Stimulated activated CD4-positive, alpha-beta T cell treated with anti-CD3 and anti-CD28 coated beads, Interleukin-15, amount 100 ng/mL, for 48 hours (primary cell): Measurements from ENCODE around the gene TMEM51.

Experiments
- DNase-seq, 2 donors: peaks; one replicate each; pipeline ENCODE4 v3.0.0-alpha.2; 2020; ENCODE audit warnings: low read depth in 2 of 2

The TMEM51 gene

GRCh38 chr1:15176898-15177665 lies 23.5 kb downstream of the TMEM51 start:
- no peak for DNase-seq

GRCh38 chr1:15177710-15178166 lies 24.2 kb downstream of the TMEM51 start:
- DNase-seq = no peak

- DNase-seq = no peak
Measured at GRCh38 chr1:15178571-15179484, 25.3 kb downstream of the TMEM51 start.

- DNase-seq = no peak
Measured at GRCh38 chr1:15179485-15179883, 25.9 kb downstream of the TMEM51 start.

GRCh38 chr1:15180189-15180588 lies 26.6 kb downstream of the TMEM51 start:
- no peak for DNase-seq

GRCh38 chr1:15180945-15181523 lies 27.5 kb downstream of the TMEM51 start:
- no peak for DNase-seq

- no peak for DNase-seq
Measured at GRCh38 chr1:15181564-15181963, 28.0 kb downstream of the TMEM51 start.

- no peak for DNase-seq
Measured at GRCh38 chr1:15184436-15185241, 31.1 kb downstream of the TMEM51 start.

- no peak for DNase-seq
Measured at GRCh38 chr1:15185617-15186016, 32.1 kb downstream of the TMEM51 start.

- DNase-seq = no peak
Measured at GRCh38 chr1:15186073-15186845, 32.7 kb downstream of the TMEM51 start.

- no peak for DNase-seq
Measured at GRCh38 chr1:15186846-15187151, 33.3 kb downstream of the TMEM51 start.

- no peak for DNase-seq
Measured at GRCh38 chr1:15187175-15188129, 33.9 kb downstream of the TMEM51 start.

- DNase-seq = no peak
Measured at GRCh38 chr1:15188130-15188524, 34.6 kb downstream of the TMEM51 start.

GRCh38 chr1:15188678-15189077 lies 35.1 kb downstream of the TMEM51 start:
- DNase-seq = no peak

- no peak for DNase-seq
Measured at GRCh38 chr1:15189692-15190370, 36.3 kb downstream of the TMEM51 start.

GRCh38 chr1:15191267-15191666 lies 37.7 kb downstream of the TMEM51 start:
- DNase-seq = no peak

- no peak for DNase-seq
Measured at GRCh38 chr1:15191770-15192169, 38.2 kb downstream of the TMEM51 start.

GRCh38 chr1:15192916-15193550 lies 39.5 kb downstream of the TMEM51 start:
- DNase-seq = no peak
